Endothelial cell of umbilical vein (primary cell): ENCODE results near the gene PLEKHS1. TPM values are rescaled to one million over a fixed set of nuclear protein-coding genes. Genes with fewer than 3 reads are reported as not detected.

Source experiments
- BruUV-seq: library from RNA; stranded (reverse); fragments of 400-500 nt; replicated peaks from 2 replicates; lab custom pipeline; 2021; lab: Mats Ljungman, UMichigan
- CTCF ChIA-PET: fragments of 300-600, 350-600 bp; sonication (Branson Sonifier 250); formaldehyde crosslinking; loops from one replicate; lab custom pipeline; 2021; ENCODE audit warnings: antibody characterized with exemption, inconsistent platforms; lab: Charles Lee
- POLR2A ChIA-PET: fragments of 300-600, 350-600 bp; sonication (Branson Sonifier 250); formaldehyde crosslinking; loops from one replicate; lab custom pipeline; 2021; ENCODE audit warnings: antibody characterized with exemption, inconsistent platforms; lab: Charles Lee
- DNase-seq: peaks from one replicate; pipeline ENCODE4 v3.0.0-alpha.2; 2011; ENCODE audit warnings: low read depth, low spot score
- FAIRE-seq: peaks from 2 replicates; lab custom pipeline; 2011; peaks lifted over from hg19 to GRCh38; lab: Jason Lieb, UNC
- H2AFZ ChIP-seq: 2 replicates; pipeline ENCODE4 v1.6.0; 2012; ENCODE audit warnings: low read depth, low read length, control low read depth, inconsistent platforms
- H3K27ac ChIP-seq: 2 replicates; pipeline ENCODE4 v1.5.1; 2011; ENCODE audit warnings: low read depth, mild to moderate bottlenecking, control low read depth, low read length, moderate library complexity; ENCODE audit not compliant: insufficient read depth
- H3K27me3 ChIP-seq, 2 experiments: 2 replicates each; pipeline versions ENCODE4 v1.6.0 to v1.6.1; 2011; ENCODE audit warnings: low read length in 2 of 2, mixed read lengths in 1 of 2; ENCODE audit not compliant: control insufficient read depth in 2 of 2, insufficient read depth in 2 of 2
- H3K36me3 ChIP-seq, 2 experiments: 2 replicates in 1 of 2; 3 replicates in 1 of 2; pipeline ENCODE4 v1.5.1; 2011; ENCODE audit warnings: low read length in 2 of 2, mild to moderate bottlenecking in 1 of 2, moderate library complexity in 1 of 2; ENCODE audit not compliant: control insufficient read depth in 2 of 2, insufficient read depth in 2 of 2; ENCODE audit errors: extremely low read depth in 1 of 2
- H3K4me1 ChIP-seq: 3 replicates; pipeline ENCODE4 v1.5.1; 2011; ENCODE audit warnings: mild to moderate bottlenecking, low read length; ENCODE audit not compliant: control insufficient read depth, insufficient read depth; ENCODE audit errors: extremely low read depth
- H3K4me2 ChIP-seq: 2 replicates; pipeline ENCODE4 v1.6.1; 2011; ENCODE audit warnings: low read length, control low read depth, mixed read lengths; ENCODE audit not compliant: insufficient read depth
- H3K4me3 ChIP-seq, 3 experiments: fragments of 200-600 bp in 1 of 3; sonication (generic), shearing (Covaris generic) in 1 of 3; replicated peaks in 1 of 3; 2 replicates each; pipeline ENCODE4 v1.5.1; 2011 to 2016; ENCODE audit warnings: control low read depth in 3 of 3, low read length in 3 of 3, mild to moderate bottlenecking in 2 of 3, inconsistent platforms in 1 of 3, low read depth in 1 of 3, moderate library complexity in 1 of 3; ENCODE audit not compliant: insufficient read depth in 1 of 3
- H3K79me2 ChIP-seq: 2 replicates; pipeline ENCODE4 v1.6.0; 2012; ENCODE audit warnings: low read length, inconsistent platforms; ENCODE audit not compliant: control insufficient read depth, insufficient read depth
- H3K9ac ChIP-seq: replicated peaks from 2 replicates; pipeline ENCODE3; 2011; ENCODE audit warnings: low read length, control low read depth; ENCODE audit not compliant: insufficient read depth; ENCODE audit errors: extremely low read depth
- H3K9me1 ChIP-seq: replicated peaks from 3 replicates; pipeline ENCODE4 v1.6.0; 2011; ENCODE audit warnings: mild to moderate bottlenecking, low read length; ENCODE audit not compliant: control insufficient read depth, insufficient read depth; ENCODE audit errors: extremely low read depth
- H3K9me3 ChIP-seq: replicated peaks from 2 replicates; pipeline ENCODE4 v1.5.1; 2012; ENCODE audit warnings: low read length, inconsistent platforms; ENCODE audit not compliant: control insufficient read depth, insufficient read depth
- H4K20me1 ChIP-seq: replicated peaks from 2 replicates; pipeline ENCODE3; 2011; ENCODE audit warnings: mild to moderate bottlenecking, low read length; ENCODE audit not compliant: control insufficient read depth, insufficient read depth; ENCODE audit errors: extremely low read depth
- EZH2 ChIP-seq: IDR thresholded peaks from 2 replicates; pipeline ENCODE4 v1.6.1; 2012; ENCODE audit warnings: borderline replicate concordance, low read depth, mild to moderate bottlenecking, moderate library complexity, low read length, inconsistent platforms; ENCODE audit not compliant: severe bottlenecking
- FOS ChIP-seq: IDR thresholded peaks from 2 replicates; pipeline ENCODE4 v1.6.1; 2011; ENCODE audit warnings: mild to moderate bottlenecking, low read length, moderate library complexity, borderline replicate concordance; ENCODE audit not compliant: insufficient read depth
- GATA2 ChIP-seq: IDR thresholded peaks from 2 replicates; pipeline ENCODE4 v1.7.0; 2011; ENCODE audit warnings: low read depth, mild to moderate bottlenecking, moderate library complexity, mixed read lengths, low read length; ENCODE audit not compliant: insufficient read length, insufficient read depth
- JUN ChIP-seq: IDR thresholded peaks from 2 replicates; pipeline ENCODE4 v1.6.1; 2011; ENCODE audit warnings: borderline replicate concordance, low read depth; ENCODE audit not compliant: insufficient read length, insufficient read depth
- MYC ChIP-seq: IDR thresholded peaks from one replicate; pipeline ENCODE4 v1.6.1; 2011; ENCODE audit warnings: mild to moderate bottlenecking, low read depth, low read length
- POLR2A ChIP-seq: IDR thresholded peaks from 2 replicates; pipeline ENCODE4 v1.6.1; 2012; ENCODE audit warnings: low read depth, mild to moderate bottlenecking, control low read depth, low read length
- POLR2AphosphoS5 ChIP-seq: IDR thresholded peaks from 2 replicates; pipeline ENCODE4 v1.6.1; 2012; ENCODE audit warnings: low read depth, mild to moderate bottlenecking, control low read depth, low read length, moderate library complexity; ENCODE audit not compliant: insufficient read depth
- dilution Hi-C: fragments of 300-500 bp; cut with MboI; formaldehyde crosslinking; loops from one replicate; pipeline ENCODE4 v1.15.0; 2019; ENCODE audit warnings: low sequenced_read_pairs; ENCODE audit not compliant: extremely low pct_ligation_motif_present
- intact Hi-C: fragments of 100-400 bp; cut with micrococcal nuclease; formaldehyde crosslinking; loops from one replicate; pipeline ENCODE4 v1.10.0; 2022
- polyA plus RNA-seq, 4 experiments: library from polyadenylated mRNA; depleted of rRNA in 3 of 4; stranded (reverse) in 3 of 4; unstranded in 1 of 4; fragments of >200 nt; gene quantifications; 2 replicates each; pipeline versions ENCODE4 v1.2.1 to v1.2.3, GENCODE V29; 2011 to 2012; ENCODE audit warnings: missing spikeins in 1 of 4
- total RNA-seq: library from RNA; stranded (reverse); gene quantifications from 2 replicates; pipeline ENCODE4 v1.2.3, GENCODE V29; 2021
- TF ChIP-seq, protein P1 (sequence below), 2 donors: IDR thresholded peaks; 1 replicate in 1 of 2; 2 replicates in 1 of 2; pipeline ENCODE4 v1.5.1; 2011; ENCODE audit warnings: low read length in 2 of 2, mild to moderate bottlenecking in 2 of 2, moderate library complexity in 2 of 2, control low read depth in 1 of 2, inconsistent platforms in 1 of 2, low read depth in 1 of 2; ENCODE audit not compliant: insufficient read depth in 1 of 2; ENCODE audit errors: extremely low read depth in 1 of 2
- TF ChIP-seq, protein P2 (sequence below): IDR thresholded peaks from 2 replicates; pipeline ENCODE4 v1.6.1; 2011; ENCODE audit not compliant: insufficient read depth, insufficient read length

PLEKHS1 gene
- total and polyA plus RNA-seq, 2 donors (not counting 3 experiments of a cell fraction or from before 2014, with no cell fraction given) = not detected

DNA sequence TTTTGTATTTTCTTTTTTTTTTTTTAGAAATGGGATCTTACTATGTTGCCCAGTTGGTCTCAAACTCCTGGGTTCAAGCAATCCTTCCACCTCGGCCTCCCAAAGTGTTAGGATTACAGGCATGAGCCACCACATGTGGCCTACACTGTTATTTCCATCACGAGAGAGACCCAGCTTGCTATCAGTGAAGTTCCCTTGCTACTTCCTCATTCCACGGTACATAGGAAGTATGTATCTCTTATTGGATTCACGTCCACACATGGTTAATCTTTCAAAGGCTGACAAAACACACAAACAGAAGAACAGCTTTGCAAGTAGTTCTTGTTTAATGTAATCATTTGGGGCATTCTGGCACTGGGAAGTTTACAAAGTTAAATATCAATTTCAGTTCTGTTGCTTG, 51.5 kb downstream of the PLEKHS1 start:
- CTCF ChIA-PET = interaction anchor here (1.5 to 10.8 kb wide), 3 partner anchors 284 to 307 kb away, joined by 3 to 210 read pairs (median 6); no protein-coding TSS in a partner anchor

DNA sequence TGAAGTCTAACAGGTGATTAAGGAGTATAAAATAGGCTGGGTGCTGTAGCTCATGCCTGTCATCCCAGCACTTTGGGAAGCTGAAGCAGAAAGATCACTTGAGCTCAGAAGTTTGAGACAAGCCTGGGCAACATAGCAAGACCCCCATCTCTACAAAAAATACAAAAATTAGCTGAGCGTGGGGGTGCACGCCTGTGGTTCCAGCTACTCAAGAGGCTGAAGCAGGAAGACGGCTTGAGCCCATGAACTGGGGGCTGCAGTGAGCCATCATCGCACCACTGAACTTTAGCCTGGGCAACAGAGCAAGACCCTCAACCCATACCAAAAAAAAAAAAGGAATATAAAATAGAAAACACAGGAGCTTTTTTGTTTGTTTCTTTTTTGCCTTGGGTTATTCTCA, 55.0 kb downstream of the PLEKHS1 start:
- POLR2A ChIA-PET = no interaction called here
- H3K27me3 ChIP-seq = peaks cover 3 to 9% of the 10 kb centered on the region in 2 experiments
- no peak overlapping the region for H3K27ac ChIP-seq
- no peak overlapping the region for H3K9ac ChIP-seq
- H3K9me3 ChIP-seq = no peaks in the 10 kb centered on the region
- no peak for TF ChIP-seq GATA2
- TF ChIP-seq, protein P1, sequence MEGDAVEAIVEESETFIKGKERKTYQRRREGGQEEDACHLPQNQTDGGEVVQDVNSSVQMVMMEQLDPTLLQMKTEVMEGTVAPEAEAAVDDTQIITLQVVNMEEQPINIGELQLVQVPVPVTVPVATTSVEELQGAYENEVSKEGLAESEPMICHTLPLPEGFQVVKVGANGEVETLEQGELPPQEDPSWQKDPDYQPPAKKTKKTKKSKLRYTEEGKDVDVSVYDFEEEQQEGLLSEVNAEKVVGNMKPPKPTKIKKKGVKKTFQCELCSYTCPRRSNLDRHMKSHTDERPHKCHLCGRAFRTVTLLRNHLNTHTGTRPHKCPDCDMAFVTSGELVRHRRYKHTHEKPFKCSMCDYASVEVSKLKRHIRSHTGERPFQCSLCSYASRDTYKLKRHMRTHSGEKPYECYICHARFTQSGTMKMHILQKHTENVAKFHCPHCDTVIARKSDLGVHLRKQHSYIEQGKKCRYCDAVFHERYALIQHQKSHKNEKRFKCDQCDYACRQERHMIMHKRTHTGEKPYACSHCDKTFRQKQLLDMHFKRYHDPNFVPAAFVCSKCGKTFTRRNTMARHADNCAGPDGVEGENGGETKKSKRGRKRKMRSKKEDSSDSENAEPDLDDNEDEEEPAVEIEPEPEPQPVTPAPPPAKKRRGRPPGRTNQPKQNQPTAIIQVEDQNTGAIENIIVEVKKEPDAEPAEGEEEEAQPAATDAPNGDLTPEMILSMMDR (IDR thresholded peaks at IDR 0.05; ENCODE audit: extremely low read depth in 1 of 2, insufficient read depth in 1 of 2, low read depth in 1 of 2, low read length in 2 of 2) = no peak
- no peak for TF ChIP-seq MYC
- TF ChIP-seq, protein P2, sequence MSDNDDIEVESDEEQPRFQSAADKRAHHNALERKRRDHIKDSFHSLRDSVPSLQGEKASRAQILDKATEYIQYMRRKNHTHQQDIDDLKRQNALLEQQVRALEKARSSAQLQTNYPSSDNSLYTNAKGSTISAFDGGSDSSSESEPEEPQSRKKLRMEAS = no peak
- TF ChIP-seq EZH2 = no peak
- TF ChIP-seq POLR2AphosphoS5 = no peak
- no peak for TF ChIP-seq JUN
- TF ChIP-seq FOS = no peak
- no peak for TF ChIP-seq POLR2A
- H3K9me1 ChIP-seq = no peaks in the 10 kb centered on the region
- dilution Hi-C loops (loop anchor here (10.0 kb wide), 1 partner anchor 308 kb away; no protein-coding TSS in a partner anchor), intact Hi-C loops (no loop called here)
- H4K20me1 ChIP-seq = no peaks in the 10 kb centered on the region
- no peaks in the 10 kb centered on the region for H3K79me2 ChIP-seq
- CTCF ChIA-PET = interaction anchor here (0.8 to 1.3 kb wide), 3 partner anchors 24 to 296 kb away, joined by 3 read pairs; no protein-coding TSS in a partner anchor
- no peak for FAIRE-seq
- no peak overlapping the region for H3K4me3 ChIP-seq
- no peak overlapping the region for H2AFZ ChIP-seq
- H3K36me3 ChIP-seq = no peaks in the 10 kb centered on the region
- DNase-seq = no peak
- no peak overlapping the region for H3K4me2 ChIP-seq
- no peaks in the 10 kb centered on the region for H3K4me1 ChIP-seq
- no TSS peak for BruUV-seq

More for the DNA sequence above, 51.5 kb downstream of the PLEKHS1 start:
- no peaks in the 10 kb centered on the region for H3K79me2 ChIP-seq
- H3K36me3 ChIP-seq = no peaks in the 10 kb centered on the region
- H3K27me3 ChIP-seq = peaks cover 6 to 9% of the 10 kb centered on the region in 2 experiments
- DNase-seq (no peak), FAIRE-seq (no peak)
- H2AFZ ChIP-seq = no peak overlapping the region
- BruUV-seq = no TSS peak
- no peak overlapping the region for H3K4me3 ChIP-seq
- dilution Hi-C loops (loop anchor here (10.0 kb wide), 1 partner anchor 312 kb away; no protein-coding TSS in a partner anchor), intact Hi-C loops (no loop called here)
- H3K4me2 ChIP-seq = no peak overlapping the region
- TF ChIP-seq EZH2 (no peak), FOS (no peak)
- TF ChIP-seq, protein P2 = no peak
- no peaks in the 10 kb centered on the region for H3K4me1 ChIP-seq
- no peaks in the 10 kb centered on the region for H3K9me1 ChIP-seq
- POLR2A ChIA-PET = no interaction called here
- no peaks in the 10 kb centered on the region for H3K9me3 ChIP-seq
- H4K20me1 ChIP-seq = no peaks in the 10 kb centered on the region
- H3K27ac ChIP-seq = no peak overlapping the region
- no peak overlapping the region for H3K9ac ChIP-seq
